RWPE2 (cell line): ENCODE results near the gene TMEM170B.

Source experiments
- ATAC-seq: fragments of 200-7000 bp; cut with Tn5 transposase; 3 replicates; pipeline ENCODE4 v1.9.1; 2021; ENCODE audit warnings: low read depth
- DNase-seq: peaks from one replicate; pipeline ENCODE4 v3.0.0-alpha.2; 2020; ENCODE audit warnings: low spot score
- H3K27ac ChIP-seq: fragments of 450-650 bp; 2 replicates; pipeline ENCODE4 v1.5.1; 2017; ENCODE audit warnings: mild to moderate bottlenecking; ENCODE audit not compliant: poor library complexity, severe bottlenecking
- H3K27me3 ChIP-seq: fragments of 250-450 bp; sonication (Bioruptor Pico); 2 replicates; pipeline ENCODE4 v1.5.1; 2021; ENCODE audit warnings: mild to moderate bottlenecking, moderate library complexity; ENCODE audit not compliant: insufficient read depth, poor library complexity, severe bottlenecking
- H3K36me3 ChIP-seq: fragments of 250-450 bp; sonication (Bioruptor Pico); 2 replicates; pipeline ENCODE4 v1.5.1; 2020; ENCODE audit warnings: low read depth, mild to moderate bottlenecking, moderate library complexity
- H3K4me1 ChIP-seq: fragments of 250-450 bp; sonication (Bioruptor Pico); 2 replicates; pipeline ENCODE4 v1.5.1; 2021; ENCODE audit warnings: mild to moderate bottlenecking, moderate library complexity; ENCODE audit not compliant: insufficient read depth, poor library complexity, severe bottlenecking
- H3K4me3 ChIP-seq: fragments of 250-450 bp; sonication (Bioruptor Pico); 2 replicates; pipeline ENCODE4 v1.5.1; 2021; ENCODE audit warnings: mild to moderate bottlenecking, moderate library complexity; ENCODE audit not compliant: severe bottlenecking
- H3K9me3 ChIP-seq: fragments of 250-450 bp; sonication (Bioruptor Pico); 2 replicates; pipeline ENCODE4 v1.5.1; 2021; ENCODE audit warnings: mild to moderate bottlenecking, moderate library complexity; ENCODE audit not compliant: severe bottlenecking
- CTCF ChIP-seq: fragments of 450-650 bp; IDR thresholded peaks from one replicate; pipeline ENCODE4 v1.5.1; 2017; ENCODE audit warnings: mild to moderate bottlenecking, moderate library complexity; ENCODE audit not compliant: poor library complexity, severe bottlenecking

TMEM170B gene

GRCh38 chr6:11527274-11527870 is 10.2 kb upstream of the TMEM170B start:
- ATAC-seq, result no peak
- H3K4me3 ChIP-seq, result no peak overlapping the region
- no peak overlapping the region for H3K27ac ChIP-seq
- no peaks in the 10 kb centered on the region for H3K27me3 ChIP-seq
- no peaks in the 10 kb centered on the region for H3K4me1 ChIP-seq
- H3K9me3 ChIP-seq, result no peaks in the 10 kb centered on the region
- DNase-seq, result no peak
- no peak for TF ChIP-seq CTCF
- H3K36me3 ChIP-seq, result no peaks in the 10 kb centered on the region

- no peaks in the 10 kb centered on the region for H3K36me3 ChIP-seq
- no peaks in the 10 kb centered on the region for H3K9me3 ChIP-seq
- H3K4me3 ChIP-seq, result no peak overlapping the region
- no peaks in the 10 kb centered on the region for H3K4me1 ChIP-seq
- no peak overlapping the region for H3K27ac ChIP-seq
- ATAC-seq (no peak), DNase-seq (no peak)
- no peaks in the 10 kb centered on the region for H3K27me3 ChIP-seq
- no peak for TF ChIP-seq CTCF
Measured at GRCh38 chr6:11528996-11529395, 8.6 kb upstream of the TMEM170B start.

- H3K27me3 ChIP-seq, result no peaks in the 10 kb centered on the region
- H3K4me3 ChIP-seq, result no peak overlapping the region
- no peak for ATAC-seq
- no peak overlapping the region for H3K27ac ChIP-seq
- H3K9me3 ChIP-seq, result no peaks in the 10 kb centered on the region
- no peak for DNase-seq
- peaks cover 7% of the 10 kb centered on the region for H3K4me1 ChIP-seq
- no peak for TF ChIP-seq CTCF
- H3K36me3 ChIP-seq, result no peaks in the 10 kb centered on the region
Measured at GRCh38 chr6:11532097-11532496, 5.5 kb upstream of the TMEM170B start.

GRCh38 chr6:11534561-11534960 is 3.0 kb upstream of the TMEM170B start:
- ATAC-seq (no peak), DNase-seq (no peak)
- no peak overlapping the region for H3K27ac ChIP-seq
- no peak for TF ChIP-seq CTCF
- no peaks in the 10 kb centered on the region for H3K9me3 ChIP-seq
- peaks cover 14% of the 10 kb centered on the region for H3K4me1 ChIP-seq
- H3K4me3 ChIP-seq, result no peak overlapping the region
- no peaks in the 10 kb centered on the region for H3K36me3 ChIP-seq
- peaks cover 5% of the 10 kb centered on the region for H3K27me3 ChIP-seq

GRCh38 chr6:11535801-11536230 is 1.7 kb upstream of the TMEM170B start:
- TF ChIP-seq CTCF, result no peak
- Histone ChIP-seq H3K9me3 (no peaks in the 10 kb centered on the region), H3K27ac (no peak overlapping the region), H3K4me1 (peaks cover 14% of the 10 kb centered on the region), H3K4me3 (no peak overlapping the region), H3K36me3 (no peaks in the 10 kb centered on the region), H3K27me3 (peaks cover 5% of the 10 kb centered on the region)
- no peak for DNase-seq
- ATAC-seq, result no peak
